Measurements from ENCODE around the gene TMEM178A. TPM values are rescaled to one million over a fixed set of nuclear protein-coding genes. Genes with fewer than 3 reads are reported as not detected.

Gene TMEM178A
- total and polyA plus RNA-seq, 2 of the 8 experiments (the other 6 are each of a cell fraction or from before 2014, with no cell fraction given) = 11.2 to 14.9 TPM

DNA sequence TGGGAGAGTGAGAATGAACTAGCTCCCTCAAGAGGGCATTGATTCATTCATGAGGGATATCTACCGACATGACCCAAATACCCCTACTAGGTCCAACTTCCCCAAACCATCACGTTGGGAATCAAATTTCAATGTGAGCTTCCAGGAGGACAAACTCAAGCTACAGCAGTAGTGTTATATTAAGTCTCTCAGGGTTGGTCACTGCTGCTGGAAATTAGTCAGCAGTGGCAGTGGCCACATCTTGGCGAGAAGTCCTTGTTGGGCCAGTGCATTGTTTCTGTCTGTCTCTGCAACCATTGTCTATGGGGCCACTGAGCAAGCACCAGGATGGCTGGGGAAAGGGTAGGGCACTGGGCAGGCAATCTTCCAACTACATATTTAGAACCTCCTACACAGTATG lies 65.8 kb downstream of the TMEM178A start:
- CTCF ChIA-PET (ENCODE audit: partially characterized antibody) = interaction anchor here (0.6 to 9.8 kb wide), 30 partner anchors 8 to 816 kb away, joined by 3 to 109 read pairs (median 4); no protein-coding TSS in a partner anchor
- TF ChIP-seq SP2 (IDR thresholded peaks at IDR 0.05; ENCODE audit: low read length) (no peak), RBBP5 (IDR thresholded peaks at IDR 0.05; ENCODE audit: borderline replicate concordance, low read depth, low read length) (no peak), CTBP2 (IDR thresholded peaks at IDR 0.05; ENCODE audit: borderline replicate concordance, insufficient read depth, insufficient read length, low read length) (no peak), POLR2A (IDR thresholded peaks at IDR 0.05; ENCODE audit: control extremely low read depth in 1 of 2, low read depth in 2 of 2, low read length in 2 of 2) (no peak), EP300 (IDR thresholded peaks at IDR 0.05; ENCODE audit: borderline replicate concordance in 1 of 2, low read depth in 2 of 2, low read length in 2 of 2) (no peak), TBP (IDR thresholded peaks at IDR 0.05; ENCODE audit: low read depth, low read length) (no peak), TCF12 (IDR thresholded peaks at IDR 0.05; ENCODE audit: low read depth, low read length) (no peak), GTF2F1 (IDR thresholded peaks at IDR 0.05; ENCODE audit: borderline replicate concordance, low read depth, low read length) (no peak), ASH2L (IDR thresholded peaks at IDR 0.05; ENCODE audit: low read length) (no peak)

More for the DNA sequence above, 65.8 kb downstream of the TMEM178A start:
- no peaks in the 10 kb centered on the region for H3K23me2 ChIP-seq (ENCODE audit: low read depth, low read length)
- H3K4ac ChIP-seq (replicated peaks; ENCODE audit: insufficient read length, low read depth, low read length) = no peak overlapping the region
- no peak overlapping the region for H3K23ac ChIP-seq (ENCODE audit: insufficient read length)
- H3K9ac ChIP-seq (replicated peaks in 1 of 4; ENCODE audit: extremely low read depth in 1 of 4, low read depth in 3 of 4, low read length in 3 of 4) = no peak overlapping the region
- H3K36me3 ChIP-seq (ENCODE audit: control insufficient read depth in 2 of 4, insufficient read depth in 4 of 4, low read length in 3 of 4) = peaks cover 1 to 10% (median 9%) of the 10 kb centered on the region in 4 experiments; a peak in 5 of 8 replicates
- H4K8ac ChIP-seq (ENCODE audit: extremely low read depth, insufficient read depth, low read length) = no peak overlapping the region
- H2BK5ac ChIP-seq (ENCODE audit: low read depth, low read length) = no peak overlapping the region
- H2BK15ac ChIP-seq (ENCODE audit: low read length) = no peak overlapping the region
- no peak overlapping the region for H3K4me2 ChIP-seq (ENCODE audit: insufficient read depth in 1 of 2, low read depth in 2 of 2, low read length in 2 of 2)
- no peak overlapping the region for H2AFZ ChIP-seq (ENCODE audit: low read length)
- no peak overlapping the region for H3K4me3 ChIP-seq (ENCODE audit: extremely low read depth in 1 of 4, insufficient read depth in 2 of 4, low read depth in 3 of 4, low read length in 4 of 4)
- no peak overlapping the region for H2BK20ac ChIP-seq (ENCODE audit: low read length)
- no peaks in the 10 kb centered on the region for H3K27me3 ChIP-seq (replicated peaks in 1 of 4; ENCODE audit: control insufficient read depth in 3 of 4, extremely low read depth in 1 of 4, insufficient read depth in 3 of 4, low read length in 3 of 4)
- H3K79me1 ChIP-seq (ENCODE audit: low read depth, low read length) = no peaks in the 10 kb centered on the region; the same call in 1 of the 2 replicates
- peaks cover 0 to 1% of the 10 kb centered on the region in 2 experiments for H4K20me1 ChIP-seq (replicated peaks in 1 of 2; ENCODE audit: control insufficient read depth in 1 of 2, insufficient read depth in 2 of 2, low read length in 2 of 2)
- no peak for DNase-seq (ENCODE audit: low read depth in 1 of 2, low spot score in 2 of 2)
- no peak overlapping the region for H2BK12ac ChIP-seq (ENCODE audit: low read depth, low read length)
- H3K56ac ChIP-seq (replicated peaks; ENCODE audit: insufficient read length, low read depth, low read length) = no peak overlapping the region
- peaks cover 0 to 4% (median 1%) of the 10 kb centered on the region in 4 experiments; a peak in 3 of 7 replicates for H3K4me1 ChIP-seq (replicated peaks in 1 of 4; ENCODE audit: control insufficient read depth in 3 of 4, insufficient read depth in 4 of 4, low read length in 3 of 4)
- H3K18ac ChIP-seq (ENCODE audit: extremely low read depth, low read length) = no peak overlapping the region
- H3K79me2 ChIP-seq (ENCODE audit: control insufficient read depth in 1 of 2, insufficient read depth in 2 of 2, low read length in 2 of 2) = peaks cover 0 to 12% of the 10 kb centered on the region in 2 experiments; a peak in 2 of 4 replicates
- POLR2A ChIA-PET (ENCODE audit: partially characterized antibody) = no interaction called here
- H3K14ac ChIP-seq (ENCODE audit: insufficient read length) = no peak overlapping the region
- no peaks in the 10 kb centered on the region for H3K9me3 ChIP-seq (ENCODE audit: insufficient read depth in 2 of 2, low read depth in 1 of 2, low read length in 1 of 2)
- no peak overlapping the region for H2AK5ac ChIP-seq (ENCODE audit: low read depth, low read length)
- H3K27ac ChIP-seq (ENCODE audit: low read depth, low read length) = no peak overlapping the region
- WGBS, 2 experiments (ENCODE audit: extremely low coverage in 1 of 2, insufficient coverage in 1 of 2, insufficient read length in 1 of 2, insufficient replicate concordance in 2 of 2, low coverage in 1 of 2, low lambda C conversion rate in 2 of 2, missing lambda C conversion rate in 1 of 2) = 88% methylated on average over 3 of the region's 3 CpGs; no CpG with 5 or more reads in 1 of the 2 experiments
- no peak for FAIRE-seq
- no peak overlapping the region for H2BK120ac ChIP-seq (replicated peaks; ENCODE audit: low read depth, low read length)
- no peak overlapping the region for H4K5ac ChIP-seq (ENCODE audit: insufficient read length, low read depth, low read length)
- H4K91ac ChIP-seq (replicated peaks; ENCODE audit: insufficient read length, low read length) = no peak overlapping the region

Measured in H1 (cell line).